WI38 (cell line): ENCODE results near the gene SOX2.

Source experiments
- H3K4me3 ChIP-seq: 2 replicates; pipeline ENCODE4 v1.5.1; 2011; ENCODE audit warnings: low read depth, mild to moderate bottlenecking, control low read depth, low read length
- CTCF ChIP-seq: IDR thresholded peaks from 2 replicates; pipeline ENCODE4 v1.5.1; 2012; ENCODE audit warnings: low read depth, mild to moderate bottlenecking, control low read depth, low read length

SOX2 gene

GRCh38 chr3:181730316-181730715 lies 18.6 kb downstream of the SOX2 start:
- TF ChIP-seq CTCF, result no peak
- H3K4me3 ChIP-seq, result no peak overlapping the region

GRCh38 chr3:181730934-181731333 lies 19.2 kb downstream of the SOX2 start:
- TF ChIP-seq CTCF, result no peak
- H3K4me3 ChIP-seq, result no peak overlapping the region

- no peak overlapping the region for H3K4me3 ChIP-seq
- TF ChIP-seq CTCF, result no peak
Measured at GRCh38 chr3:181735911-181736310, 24.2 kb downstream of the SOX2 start.

- TF ChIP-seq CTCF, result no peak
- H3K4me3 ChIP-seq, result no peak overlapping the region
Measured at GRCh38 chr3:181738551-181738950, 26.8 kb downstream of the SOX2 start.

GRCh38 chr3:181739628-181740027 lies 27.9 kb downstream of the SOX2 start:
- no peak overlapping the region for H3K4me3 ChIP-seq
- no peak for TF ChIP-seq CTCF

- no peak for TF ChIP-seq CTCF
- H3K4me3 ChIP-seq, result no peak overlapping the region
Measured at GRCh38 chr3:181741417-181741816, 29.7 kb downstream of the SOX2 start.

- no peak for TF ChIP-seq CTCF
- no peak overlapping the region for H3K4me3 ChIP-seq
Measured at GRCh38 chr3:181752202-181752671, 40.5 kb downstream of the SOX2 start.
